NOMO-1 treated with dmso at 0.1 percent for 144 hours (cell line): ENCODE results near the gene BCAP31.
"Not testable (repeated sequence)": the region's sequence is repeated elsewhere in the genome, so short reads cannot be mapped to it uniquely, and the experiment has no call there.

Source experiments
- DNase-seq: peaks from one replicate; lab custom pipeline; 2025; ENCODE audit not compliant: unreplicated experiment; lab: John Stamatoyannopoulos, UW

The BCAP31 gene

DNA sequence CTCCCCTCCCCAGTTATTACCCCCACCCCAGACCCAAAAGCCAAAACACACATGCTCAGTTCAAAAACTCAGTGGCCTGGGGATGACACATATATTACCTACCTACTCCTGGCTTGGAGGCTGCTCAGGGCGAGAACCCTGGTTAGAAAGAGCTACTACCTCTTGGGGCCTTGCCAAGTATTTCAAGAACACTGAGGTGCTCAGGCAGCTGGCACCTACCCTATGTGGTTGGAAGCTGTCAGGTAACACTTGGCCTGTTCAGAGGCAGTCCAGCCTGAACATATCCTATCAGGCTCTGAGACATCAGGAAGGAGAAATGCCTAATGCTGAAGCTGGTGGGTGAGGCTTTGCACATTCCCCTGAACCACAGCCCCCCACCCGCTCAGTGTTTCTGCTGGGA lies 4.9 kb downstream of the BCAP31 start:
- no peak for DNase-seq

GRCh38 chrX:153717445-153717844 lies 6.7 kb downstream of the BCAP31 start:
- no peak for DNase-seq

GRCh38 chrX:153714256-153714655 lies 9.9 kb downstream of the BCAP31 start:
- DNase-seq: no peak

DNA sequence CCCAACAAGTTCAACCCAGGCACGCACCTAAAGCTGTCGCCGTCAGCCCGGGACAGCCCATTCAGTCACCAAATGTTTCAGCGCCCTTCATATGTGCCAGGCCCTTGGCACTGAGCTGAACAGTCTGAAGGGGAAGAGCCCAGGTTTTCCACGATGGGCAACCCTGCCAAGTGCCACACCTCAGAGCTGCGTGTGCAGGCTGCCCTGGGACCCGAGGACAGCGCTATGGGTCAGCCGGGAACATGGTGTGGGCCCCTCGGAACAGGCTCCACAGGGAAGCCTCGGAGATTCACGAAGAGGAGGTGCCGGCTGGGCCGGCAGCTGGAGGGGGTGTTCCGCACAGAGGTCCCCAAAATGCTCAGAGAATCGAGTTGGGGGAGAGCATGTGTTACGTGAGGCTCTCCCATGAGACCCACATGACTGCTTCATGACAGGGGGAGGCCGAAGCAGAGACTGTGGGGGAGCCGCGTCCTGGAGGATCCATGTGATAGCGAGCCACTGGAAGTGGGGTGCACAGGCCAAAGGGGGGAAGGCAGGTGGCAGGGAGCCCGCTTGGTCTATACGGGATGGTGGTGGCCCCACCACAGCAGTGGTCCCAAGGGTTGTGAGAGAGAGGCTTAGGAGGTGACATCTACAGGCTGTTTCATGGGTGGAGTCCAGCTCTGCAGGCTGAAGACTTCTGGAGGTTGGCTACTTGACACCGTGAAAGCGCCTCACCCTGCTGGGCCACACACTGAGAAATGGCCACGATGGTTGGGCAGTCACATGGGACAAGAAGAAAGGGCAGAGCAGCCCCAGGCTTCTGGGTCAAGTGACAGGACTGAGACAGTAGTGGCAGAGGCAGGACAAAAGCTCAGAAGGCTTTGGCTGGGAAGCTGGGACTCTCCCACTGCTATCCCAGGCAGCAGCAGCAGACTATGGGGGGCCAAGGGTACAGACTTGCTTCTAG lies 14.2 kb downstream of the BCAP31 start:
- DNase-seq: no peak

DNA sequence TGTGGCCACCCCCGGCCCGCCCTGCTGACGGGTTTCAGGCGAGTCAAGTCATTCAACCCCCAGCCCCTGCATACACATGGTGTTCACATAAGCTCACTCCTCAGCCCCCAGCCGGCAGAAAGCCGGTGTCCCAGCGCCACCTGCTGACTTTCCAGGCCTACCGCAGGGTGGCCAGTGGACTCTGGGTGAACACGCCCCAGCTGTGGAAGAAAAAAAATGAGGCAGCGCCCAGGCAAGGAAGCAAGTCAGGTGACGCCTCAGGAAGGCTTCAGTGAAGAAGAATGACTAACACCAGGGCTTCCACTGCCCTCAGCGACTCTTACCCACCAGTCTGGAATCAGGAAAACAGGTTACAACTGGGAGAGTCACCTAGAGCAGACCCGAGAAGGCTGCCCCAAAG lies 15.8 kb downstream of the BCAP31 start:
- DNase-seq: no peak

DNA sequence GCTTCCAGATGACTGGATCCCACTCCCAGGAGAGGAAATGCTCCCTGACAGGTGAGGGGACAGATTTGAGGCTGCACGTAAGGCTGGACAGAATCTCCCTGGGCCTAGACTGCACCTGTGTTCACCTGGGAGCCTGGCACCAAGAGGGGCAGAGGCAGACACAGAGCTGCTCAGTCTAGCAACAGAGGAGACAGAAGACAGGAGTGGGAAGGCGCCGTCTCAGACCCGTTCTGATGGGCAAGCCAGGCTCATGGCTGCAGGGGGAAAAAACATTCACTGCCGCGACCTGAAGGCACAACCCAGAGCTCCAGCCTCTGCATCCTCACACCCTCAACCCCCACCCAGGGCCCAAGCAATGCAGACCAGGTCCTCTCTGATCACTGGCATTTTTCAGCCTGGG lies 16.8 kb downstream of the BCAP31 start:
- no peak for DNase-seq

- no peak for DNase-seq
Measured at GRCh38 chrX:153706799-153707198, 17.4 kb downstream of the BCAP31 start.

DNA sequence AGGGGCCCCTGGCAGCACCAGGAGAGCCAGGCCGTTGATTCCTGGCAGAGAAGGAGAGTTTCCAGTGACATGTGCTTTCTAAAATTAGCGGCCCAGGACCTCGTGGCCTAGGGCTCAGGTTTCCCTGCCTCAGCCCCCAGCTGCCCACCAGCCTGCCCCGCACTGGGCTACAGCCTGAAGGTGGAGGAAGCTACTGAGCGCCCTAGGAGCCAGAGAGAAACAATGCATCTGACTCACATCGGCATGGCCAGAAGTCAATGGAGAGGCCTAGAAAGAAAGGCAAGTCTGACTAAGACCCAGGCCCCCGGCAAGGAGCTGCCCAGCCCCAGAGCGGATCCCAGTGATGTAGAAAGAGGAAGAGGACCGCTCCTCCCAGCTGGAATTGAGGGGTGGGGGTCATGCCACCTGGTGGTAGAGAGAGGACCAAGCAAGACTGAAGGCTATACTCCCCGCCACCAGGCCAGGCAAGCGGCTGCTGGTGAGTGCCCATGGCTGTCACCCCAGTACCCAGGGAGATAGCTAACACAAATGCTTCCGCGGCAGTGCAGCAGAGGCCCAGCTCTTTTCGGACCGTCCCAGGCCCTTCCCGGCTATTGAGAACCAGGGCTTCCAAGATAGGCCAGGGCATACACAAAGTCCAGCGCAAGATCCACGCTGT lies 18.7 kb downstream of the BCAP31 start:
- not testable (repeated sequence) for DNase-seq

- not testable (repeated sequence) for DNase-seq
Measured at GRCh38 chrX:153704631-153705402, 19.4 kb downstream of the BCAP31 start.

DNA sequence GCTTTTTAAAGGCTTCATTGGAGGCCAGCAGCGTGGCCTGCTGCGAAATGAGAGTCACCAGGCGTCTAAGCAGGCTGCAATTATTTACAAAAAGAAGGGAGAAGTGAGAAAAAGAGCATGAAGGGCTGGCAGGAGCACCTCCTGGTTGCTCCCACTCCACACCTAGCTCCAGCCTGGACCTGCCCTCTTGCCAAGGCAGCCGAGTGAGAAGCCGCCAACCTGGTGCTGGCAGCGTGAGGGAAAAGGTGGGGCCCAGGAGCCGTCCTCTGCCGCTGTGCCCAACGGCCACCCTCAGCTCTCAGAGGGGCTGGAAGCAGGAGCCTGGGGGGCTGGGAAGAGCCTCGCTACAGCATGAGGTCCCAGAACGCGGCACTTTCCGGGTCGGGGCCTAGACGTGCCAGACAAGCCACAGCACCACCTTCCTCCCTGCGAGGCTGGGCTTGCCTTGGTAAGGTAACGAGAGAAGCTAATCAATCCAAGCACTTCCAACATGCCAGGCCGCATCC lies 20.1 kb downstream of the BCAP31 start:
- DNase-seq: no peak

- no peak for DNase-seq
Measured at GRCh38 chrX:153703036-153703370, 21.2 kb downstream of the BCAP31 start.

DNA sequence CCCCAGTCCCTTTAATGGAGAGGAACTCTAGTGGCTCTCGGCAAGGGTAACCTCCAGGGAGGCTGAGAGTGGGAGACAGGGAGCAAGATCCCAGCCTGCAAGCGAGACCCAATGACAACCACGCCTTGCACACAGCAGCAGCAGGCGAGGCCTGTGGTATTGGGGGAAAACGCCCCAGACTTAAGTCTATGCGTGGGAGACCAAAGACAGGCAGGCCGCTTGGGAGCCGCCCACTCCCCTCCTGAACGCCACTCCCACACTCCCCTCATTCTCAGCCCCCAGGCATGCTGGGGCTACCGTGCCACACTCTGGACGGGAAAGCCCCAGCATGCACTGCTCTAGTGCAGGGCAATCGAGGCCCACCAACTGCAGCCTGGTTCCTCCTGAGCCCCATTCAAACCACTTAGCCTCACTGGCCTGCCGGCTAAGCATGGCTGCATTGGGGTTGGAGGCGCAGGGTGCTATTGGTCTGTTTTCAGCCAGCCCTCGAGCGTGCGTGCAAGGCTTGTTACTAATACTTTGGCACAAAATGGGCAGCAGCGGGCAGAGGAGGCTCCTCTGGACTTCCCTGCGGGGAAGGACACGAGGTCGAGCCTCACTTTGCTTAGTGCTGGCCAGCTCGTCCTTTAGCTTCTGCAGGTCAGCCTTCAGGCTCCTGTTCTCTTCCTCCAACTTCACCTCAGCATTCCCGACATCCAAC lies 21.7 kb downstream of the BCAP31 start:
- no peak for DNase-seq

GRCh38 chrX:153701706-153702105 lies 22.5 kb downstream of the BCAP31 start:
- DNase-seq: no peak

DNA sequence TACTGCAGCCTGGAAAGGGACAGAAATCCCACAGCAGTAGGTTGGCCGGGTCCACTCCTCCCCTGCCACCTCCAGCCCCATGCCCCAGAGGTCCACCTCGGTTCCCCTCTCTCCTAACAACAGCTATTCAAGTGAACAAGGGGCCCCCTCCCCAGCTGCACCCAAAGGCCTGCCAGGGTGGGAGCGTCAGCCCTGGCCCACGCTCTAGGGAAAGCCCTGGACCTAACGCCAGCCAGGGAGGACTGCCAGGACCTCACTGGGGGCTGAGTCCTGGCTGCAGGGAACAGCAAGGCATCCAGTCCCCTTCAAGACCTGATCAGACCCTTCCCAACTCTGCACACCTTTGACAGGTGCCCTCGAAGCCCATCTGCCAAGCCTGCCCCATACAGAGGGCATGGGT lies 23.2 kb downstream of the BCAP31 start:
- no peak for DNase-seq

DNA sequence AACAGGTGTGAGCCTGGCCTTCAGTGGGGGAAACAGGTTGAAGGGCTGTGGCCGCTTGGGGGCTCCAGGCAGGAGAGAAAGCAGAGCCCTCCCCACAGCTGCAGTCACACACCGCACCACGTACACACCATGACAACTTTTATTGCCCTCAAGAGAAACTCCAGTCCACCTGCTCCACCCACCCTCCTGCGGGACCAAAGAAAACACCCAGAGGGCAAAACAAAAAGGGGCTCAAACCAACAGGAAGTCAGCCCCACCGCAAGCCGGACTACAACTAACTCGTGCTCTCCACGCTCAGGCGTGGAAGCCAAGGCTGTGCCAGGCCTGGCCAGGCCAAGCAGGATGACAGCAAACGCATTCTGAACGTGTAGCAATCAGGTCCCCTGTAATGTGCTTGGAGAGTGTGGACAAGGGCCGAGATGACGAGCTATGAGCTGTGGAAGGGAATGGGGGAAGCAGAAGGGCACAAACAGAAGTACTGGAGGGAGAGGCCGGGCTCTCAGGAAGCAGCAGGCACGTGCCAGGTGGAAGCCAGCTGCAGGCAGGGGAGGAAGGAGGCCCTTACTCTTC lies 23.7 kb downstream of the BCAP31 start:
- DNase-seq: no peak

- DNase-seq: not testable (repeated sequence)
Measured at GRCh38 chrX:153699784-153700371, 24.3 kb downstream of the BCAP31 start.

DNA sequence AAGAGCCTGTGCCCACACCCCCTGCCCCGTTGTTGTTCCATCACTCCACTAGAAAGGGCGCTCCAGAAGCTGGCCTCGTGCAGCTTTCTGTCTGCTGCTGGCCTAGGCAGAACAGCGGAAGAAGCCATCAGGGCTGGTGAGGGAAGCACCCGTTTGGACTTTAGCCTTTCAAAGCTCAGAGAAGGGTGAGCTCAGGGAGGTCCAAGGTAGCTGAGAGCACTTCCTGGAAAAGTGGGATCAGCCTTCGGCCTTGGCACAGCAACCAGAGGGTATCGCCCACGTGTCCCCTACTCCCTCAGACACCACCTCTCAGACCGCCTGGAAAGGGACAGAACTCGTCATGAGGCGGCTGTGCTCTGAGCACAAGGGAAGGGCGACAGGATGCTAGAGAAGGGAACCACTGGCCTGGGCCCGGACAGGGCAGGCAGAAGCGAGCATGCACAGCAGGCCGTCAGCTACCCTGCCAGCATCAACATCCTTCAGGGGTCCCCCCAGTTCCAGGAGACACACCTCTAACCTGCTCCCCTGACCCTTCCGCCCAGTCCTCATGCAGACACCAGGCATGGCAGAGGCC lies 24.9 kb downstream of the BCAP31 start:
- DNase-seq: not testable (repeated sequence)

DNA sequence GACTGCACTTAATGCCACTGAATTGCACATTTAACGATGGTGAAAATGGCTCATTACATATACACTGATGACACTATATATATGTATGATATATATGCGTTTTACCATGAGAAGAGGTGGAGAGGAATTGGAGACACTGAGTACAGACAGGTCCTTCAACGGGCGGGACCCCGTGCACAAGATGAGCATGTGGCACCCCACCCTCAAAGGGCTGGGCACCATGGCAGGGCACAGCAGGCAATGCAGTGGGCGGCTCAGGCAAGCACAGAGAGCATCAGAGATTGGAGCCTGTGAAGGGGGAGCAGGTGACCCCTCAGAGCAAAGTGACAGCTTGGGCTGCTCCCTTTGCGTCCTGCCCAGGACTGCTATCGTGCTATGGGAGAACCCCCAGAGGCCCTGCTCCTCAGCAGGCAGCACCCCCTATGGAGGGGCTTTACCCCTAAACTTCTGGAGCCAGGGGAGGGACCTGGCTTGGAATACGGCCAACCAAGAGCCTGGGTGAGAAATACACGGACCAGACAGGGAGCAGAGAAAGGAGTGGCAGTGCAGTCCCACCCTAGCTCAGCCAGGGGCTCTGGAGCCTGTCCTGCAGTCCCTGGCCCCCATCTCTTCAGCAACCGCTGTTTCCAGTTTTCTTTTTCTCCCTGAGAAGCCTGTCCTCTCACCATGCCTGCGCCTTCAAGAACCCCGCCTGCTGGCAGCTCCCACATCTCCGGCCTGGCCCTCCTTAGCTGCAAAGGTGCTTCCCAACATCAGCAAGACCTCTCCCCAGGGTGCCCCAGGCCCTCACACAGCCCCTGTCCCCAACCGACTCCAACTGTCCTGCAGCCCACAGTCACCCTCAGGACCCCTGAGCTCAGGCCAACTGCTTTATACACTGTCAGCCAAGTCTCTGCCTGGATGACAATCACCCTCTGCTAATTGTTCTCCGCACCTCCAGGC lies 26.0 kb downstream of the BCAP31 start:
- DNase-seq: no peak
